Astrocyte of the spinal cord (primary cell): ENCODE data around the gene PLXDC1.
A peak's percentile ranks its signal among the peaks of the same experiment; 100 is the strongest.

Experiments
- DNase-seq: peaks from one replicate; pipeline ENCODE4 v3.0.0; 2011; ENCODE audit warnings: low read depth, low spot score
- H3K4me3 ChIP-seq: 2 replicates; pipeline ENCODE4 v1.5.1; 2011; ENCODE audit warnings: low read depth, mild to moderate bottlenecking, low read length, moderate library complexity
- in situ Hi-C: cut with HindIII; loops from 2 replicates; pipeline ENCODE4 v1.10.0; 2017; ENCODE audit warnings: low sequenced_read_pairs
- TF ChIP-seq, protein P1 (sequence below): IDR thresholded peaks from 2 replicates; pipeline ENCODE4 v1.5.1; 2012; ENCODE audit warnings: low read depth, mild to moderate bottlenecking, low read length, inconsistent platforms

Gene PLXDC1

GRCh38 chr17:39096508-39097149 lies 54.8 kb downstream of the PLXDC1 start:
- DNase-seq: no peak
- in situ Hi-C loops: no loop called here

GRCh38 chr17:39095309-39095686 lies 56.1 kb downstream of the PLXDC1 start:
- TF ChIP-seq, protein P1, sequence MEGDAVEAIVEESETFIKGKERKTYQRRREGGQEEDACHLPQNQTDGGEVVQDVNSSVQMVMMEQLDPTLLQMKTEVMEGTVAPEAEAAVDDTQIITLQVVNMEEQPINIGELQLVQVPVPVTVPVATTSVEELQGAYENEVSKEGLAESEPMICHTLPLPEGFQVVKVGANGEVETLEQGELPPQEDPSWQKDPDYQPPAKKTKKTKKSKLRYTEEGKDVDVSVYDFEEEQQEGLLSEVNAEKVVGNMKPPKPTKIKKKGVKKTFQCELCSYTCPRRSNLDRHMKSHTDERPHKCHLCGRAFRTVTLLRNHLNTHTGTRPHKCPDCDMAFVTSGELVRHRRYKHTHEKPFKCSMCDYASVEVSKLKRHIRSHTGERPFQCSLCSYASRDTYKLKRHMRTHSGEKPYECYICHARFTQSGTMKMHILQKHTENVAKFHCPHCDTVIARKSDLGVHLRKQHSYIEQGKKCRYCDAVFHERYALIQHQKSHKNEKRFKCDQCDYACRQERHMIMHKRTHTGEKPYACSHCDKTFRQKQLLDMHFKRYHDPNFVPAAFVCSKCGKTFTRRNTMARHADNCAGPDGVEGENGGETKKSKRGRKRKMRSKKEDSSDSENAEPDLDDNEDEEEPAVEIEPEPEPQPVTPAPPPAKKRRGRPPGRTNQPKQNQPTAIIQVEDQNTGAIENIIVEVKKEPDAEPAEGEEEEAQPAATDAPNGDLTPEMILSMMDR: no peak
- no peak overlapping the region for H3K4me3 ChIP-seq
- DNase-seq: no peak
- in situ Hi-C loops: no loop called here

More at GRCh38 chr17:39096508-39097149, 54.8 kb downstream of the PLXDC1 start:
- no peak overlapping the region for H3K4me3 ChIP-seq
- TF ChIP-seq, protein P1: no peak

DNA sequence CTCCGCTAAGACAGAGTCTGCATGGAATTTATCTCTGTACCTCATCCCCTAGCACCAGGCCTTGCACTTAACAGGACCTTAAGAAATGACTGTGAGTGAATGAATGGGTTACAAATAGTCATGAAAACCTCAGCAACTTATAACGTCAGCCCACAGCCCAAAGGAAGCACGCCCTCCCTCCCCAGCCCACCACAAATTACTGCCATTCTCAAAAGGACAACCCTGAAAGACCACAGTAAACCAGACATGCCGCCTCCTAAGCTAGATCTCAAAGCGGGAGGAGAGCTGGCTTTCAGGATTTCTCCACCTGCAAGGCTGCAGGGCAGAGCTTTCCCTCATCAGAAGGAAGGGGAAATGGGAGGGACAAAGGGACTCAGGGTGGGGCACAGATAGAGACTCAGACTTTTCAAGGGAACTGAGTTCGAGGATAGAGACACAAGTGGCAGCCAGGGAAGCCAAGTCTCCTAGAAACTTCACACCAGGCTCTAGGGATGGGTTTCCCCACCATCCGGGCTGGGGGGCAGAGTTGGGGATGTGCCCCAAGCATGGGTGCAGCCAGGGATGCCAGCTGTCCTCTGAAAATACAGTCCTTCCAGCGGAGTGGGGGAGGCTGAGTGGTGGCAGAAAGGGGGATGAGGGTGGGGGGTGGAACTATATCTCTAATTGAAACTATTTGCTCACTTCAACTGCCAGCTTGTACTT lies 56.7 kb downstream of the PLXDC1 start:
- DNase-seq: no peak
- no peak overlapping the region for H3K4me3 ChIP-seq
- TF ChIP-seq, protein P1: no peak
- in situ Hi-C loops: no loop called here

DNA sequence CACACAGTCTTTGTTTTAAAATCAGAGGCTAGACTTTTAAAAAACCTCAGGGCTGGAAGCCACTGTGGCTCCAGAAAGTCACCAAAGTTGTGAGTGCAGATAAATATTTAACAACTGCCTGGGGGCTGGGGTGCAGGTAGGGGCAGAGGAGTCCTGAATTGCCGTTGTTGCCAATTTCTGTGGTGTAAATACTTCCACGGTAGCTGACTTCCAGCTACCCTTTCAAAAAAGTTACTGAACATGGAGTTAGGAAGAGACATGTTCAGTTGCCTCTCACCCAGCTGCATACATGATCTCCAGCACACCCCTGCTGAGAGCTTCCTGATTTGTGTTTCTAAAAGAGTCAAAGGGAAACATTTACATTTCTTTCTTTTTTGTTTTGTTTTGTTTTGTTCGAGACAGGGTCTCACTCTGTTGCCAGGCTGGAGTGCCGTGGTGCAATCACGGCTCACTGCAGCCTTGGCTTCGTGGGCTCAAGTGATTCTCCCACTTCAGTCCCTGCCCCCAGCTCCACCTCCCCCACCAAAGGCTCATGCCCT lies 58.7 kb downstream of the PLXDC1 start:
- TF ChIP-seq, protein P1: no peak
- no peak overlapping the region for H3K4me3 ChIP-seq
- in situ Hi-C loops: no loop called here
- peak; percentile 24 for DNase-seq

DNA sequence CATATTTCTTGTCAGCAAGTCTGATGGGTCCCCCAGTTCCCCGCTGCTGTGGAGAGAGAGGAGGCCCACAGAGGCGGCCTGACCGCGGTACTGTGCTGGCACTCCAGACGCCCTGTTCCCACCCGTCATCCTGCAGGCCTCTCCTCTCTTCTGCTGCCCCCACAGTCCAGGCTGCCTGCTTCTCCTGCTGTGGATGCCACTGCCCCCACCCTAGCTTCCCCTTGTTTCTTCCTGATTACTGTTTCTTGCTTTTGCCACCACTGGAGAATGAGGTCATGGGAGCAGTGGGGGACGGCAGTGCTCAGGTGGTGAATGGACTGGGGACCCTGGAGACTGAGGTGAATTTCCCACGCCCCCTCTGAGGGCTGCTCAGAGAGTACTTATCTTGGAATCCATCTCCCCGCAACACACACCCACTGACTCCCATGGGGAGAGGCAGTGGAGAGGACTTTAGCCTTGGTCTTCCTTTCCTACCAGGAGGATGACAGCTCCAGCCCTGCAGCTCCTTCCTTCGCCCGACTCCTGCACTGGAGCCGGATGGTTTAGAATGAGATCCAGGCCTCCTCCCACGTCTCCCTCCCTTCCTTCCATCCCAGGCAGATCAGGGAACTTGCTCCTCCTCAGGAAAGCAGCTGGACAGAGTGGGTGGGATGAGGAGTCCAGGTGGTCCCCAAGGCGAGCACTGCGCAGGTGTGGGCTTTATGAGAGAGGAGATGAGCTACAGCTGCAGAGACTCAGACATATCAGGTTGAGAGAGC lies 60.4 kb downstream of the PLXDC1 start:
- H3K4me3 ChIP-seq: no peak overlapping the region
- TF ChIP-seq, protein P1: no peak
- in situ Hi-C loops: no loop called here
- no peak for DNase-seq

GRCh38 chr17:39090400-39090799 lies 61.0 kb downstream of the PLXDC1 start:
- no peak for DNase-seq

More at GRCh38 chr17:39090400-39090799, 61.0 kb downstream of the PLXDC1 start:
- TF ChIP-seq, protein P1: no peak
- H3K4me3 ChIP-seq: no peak overlapping the region
- in situ Hi-C loops: no loop called here
